Right lobe of liver (tissue), 4 donors: ENCODE data around the gene MGARP.

Experiments used
- CTCF ChIP-seq, 4 donors: fragments of 200-600 bp in 3 of 4; fragments of 450-650 bp in 1 of 4; IDR thresholded peaks; one replicate each; pipeline versions ENCODE4 v1.5.1 to v1.8.0; 2016 to 2022; ENCODE audit warnings: antibody characterized with exemption in 4 of 4, mild to moderate bottlenecking in 2 of 4
- POLR2A ChIP-seq: fragments of 450-650 bp; IDR thresholded peaks from one replicate; pipeline ENCODE4 v1.6.1; 2017; ENCODE audit warnings: antibody characterized with exemption, mild to moderate bottlenecking
- donor health status: DM: no; HTN: no; CAD: no.
- donor health status: DM: no; HTN: no; CAD: no.
- donor health status: DM: no; HTN: yes; CAD: no.

GRCh38 chr4:139315221-139315675 is 35.2 kb upstream of the MGARP start:
- TF ChIP-seq CTCF (IDR thresholded peaks at IDR 0.05) = no peak
- TF ChIP-seq POLR2A = no peak
